HepG2 (cell line): ENCODE measurements around the gene STAT6. TPM values are rescaled to one million over a fixed set of nuclear protein-coding genes. Genes with fewer than 3 reads are reported as not detected.
A peak's percentile ranks its signal among the peaks of the same experiment; 100 is the strongest.

Experiments
- ELF3 ChIP-seq: IDR thresholded peaks from 2 replicates; pipeline ENCODE4 v1.6.1; 2016; ENCODE audit warnings: missing genetic modification reagents, missing compliant biosample characterization
- GFI1 ChIP-seq: sonication (generic); formaldehyde crosslinking; IDR thresholded peaks from 2 replicates; pipeline ENCODE4 v1.5.0; 2020; ENCODE audit warnings: missing genetic modification reagents, mild to moderate bottlenecking, borderline replicate concordance
- GZF1 ChIP-seq: sonication (generic); formaldehyde crosslinking; IDR thresholded peaks from 2 replicates; pipeline ENCODE4 v1.5.1; 2020; ENCODE audit warnings: mild to moderate bottlenecking, missing genetic modification reagents
- MEF2D ChIP-seq: sonication (generic); formaldehyde crosslinking; IDR thresholded peaks from 2 replicates; pipeline ENCODE4 v1.5.1; 2020; ENCODE audit warnings: mild to moderate bottlenecking, missing genetic modification reagents
- PRDM10 ChIP-seq: sonication (generic); formaldehyde crosslinking; IDR thresholded peaks from 2 replicates; pipeline ENCODE4 v1.4.0; 2020; ENCODE audit warnings: low read depth, missing genetic modification reagents
- SOX6 ChIP-seq, 2 experiments: fragments of 450-650 bp in 1 of 2; sonication (generic) in 1 of 2; formaldehyde crosslinking in 1 of 2; IDR thresholded peaks; 2 replicates each; pipeline versions ENCODE4 v1.4.0 to v1.6.1; 2017 to 2020; ENCODE audit warnings: antibody characterized with exemption in 1 of 2, mild to moderate bottlenecking in 1 of 2, missing genetic modification reagents in 1 of 2
- ZNF709 ChIP-seq: sonication (generic); formaldehyde crosslinking; IDR thresholded peaks from 2 replicates; pipeline ENCODE4 v1.5.0; 2020; ENCODE audit warnings: mild to moderate bottlenecking, missing genetic modification reagents
- ZNF788 ChIP-seq: sonication (generic); formaldehyde crosslinking; IDR thresholded peaks from 2 replicates; pipeline ENCODE4 v1.5.0; 2020; ENCODE audit warnings: mild to moderate bottlenecking, missing genetic modification reagents, borderline replicate concordance
- polyA plus RNA-seq, 8 experiments: library from polyadenylated mRNA; depleted of rRNA in 3 of 8; stranded (reverse) in 7 of 8; unstranded in 1 of 8; fragments of >200 nt; fragmentation: Illumina TruSeq in 4 of 8; extraction: Trizol in 4 of 8; gene quantifications; 2 replicates each; pipeline versions ENCODE4 v1.2.1 to v1.2.3, GENCODE V29; 2011 to 2016; ENCODE audit warnings: low read depth in 4 of 8, missing spikeins in 1 of 8, mixed read lengths in 1 of 8; ENCODE audit not compliant: insufficient read depth in 1 of 8
- total RNA-seq, 5 experiments: library from RNA; depleted of rRNA; stranded (reverse); fragments of >200 nt; fragmentation: Illumina TruSeq; extraction: Trizol; gene quantifications; 2 replicates each; pipeline ENCODE4 v1.2.3, GENCODE V29; 2016; ENCODE audit warnings: low read depth in 1 of 5
- TF ChIP-seq, protein P1 (sequence below): IDR thresholded peaks from 2 replicates; pipeline ENCODE4 v1.6.1; 2016; ENCODE audit warnings: missing genetic modification reagents, missing compliant biosample characterization

The STAT6 gene
- total and polyA plus RNA-seq, 2 of the 13 experiments (the other 11 are each of a cell fraction or from before 2014, with no cell fraction given): 28.0 to 62.2 TPM

DNA sequence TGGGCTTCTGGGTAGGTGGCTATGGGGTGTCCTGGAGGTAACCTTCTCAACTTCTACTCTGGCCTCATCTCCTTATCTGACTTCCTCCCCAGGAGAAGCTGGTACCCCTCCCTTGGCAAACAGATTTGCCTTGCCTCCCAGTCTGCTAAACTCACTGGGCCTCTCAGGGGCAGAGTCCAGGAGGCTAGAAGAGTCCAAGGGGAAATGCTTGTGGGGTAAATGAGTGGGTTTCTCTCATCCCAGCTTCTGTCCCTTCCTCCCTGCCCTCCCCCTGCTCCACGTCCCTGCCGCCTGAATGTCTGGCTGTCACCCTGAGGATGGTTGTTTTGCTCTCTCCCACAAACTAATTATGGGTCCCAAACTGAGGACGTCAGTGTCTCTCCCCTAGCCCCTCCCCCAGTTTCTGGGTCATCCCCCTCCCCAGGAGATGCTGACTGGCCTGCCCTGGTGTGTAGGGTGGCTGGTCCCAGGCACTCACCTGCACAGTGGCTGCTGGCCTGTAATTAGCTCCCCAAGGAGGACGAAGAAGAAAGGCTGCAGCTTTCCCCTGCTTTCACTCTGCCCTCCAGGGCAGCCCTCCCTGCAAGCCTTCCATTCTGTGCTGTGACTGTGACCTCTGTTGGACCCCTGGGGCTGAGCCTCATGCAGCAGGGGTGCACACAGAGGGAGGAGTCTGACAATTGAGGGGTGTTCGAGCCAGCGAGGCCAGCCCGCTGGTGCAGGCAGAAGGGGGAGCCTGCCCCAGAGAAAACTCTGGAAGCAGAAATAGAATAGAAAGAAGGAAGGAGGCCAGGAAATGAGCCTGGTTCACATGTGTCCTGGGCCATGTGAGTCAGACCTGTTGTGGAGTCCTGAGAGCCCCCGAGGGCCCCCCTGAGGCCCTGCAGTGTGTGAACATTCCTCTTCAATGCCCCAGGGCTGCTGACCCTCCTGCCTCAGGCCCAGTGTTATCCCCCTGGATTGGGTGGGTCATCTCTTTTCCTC is 36.1 kb upstream of the STAT6 start, which contains the start of gene LRP1-AS (continued):
- TF ChIP-seq, protein P1, sequence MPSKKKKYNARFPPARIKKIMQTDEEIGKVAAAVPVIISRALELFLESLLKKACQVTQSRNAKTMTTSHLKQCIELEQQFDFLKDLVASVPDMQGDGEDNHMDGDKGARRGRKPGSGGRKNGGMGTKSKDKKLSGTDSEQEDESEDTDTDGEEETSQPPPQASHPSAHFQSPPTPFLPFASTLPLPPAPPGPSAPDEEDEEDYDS: peak; percentile 34; the same call in 1 of the 2 replicates
- TF ChIP-seq GZF1 (CRISPR knock-in tag): no peak
- no peak for TF ChIP-seq MEF2D (CRISPR knock-in tag)
- 0 out of 2 replicates have a peak, but pooled peaks have one; percentile 46 for TF ChIP-seq ZNF709 (CRISPR knock-in tag)
- peak; percentile 81 for TF ChIP-seq ELF3 (CRISPR knock-in tag)
- TF ChIP-seq SOX6 (IDR thresholded peaks at IDR 0.05): no peak
- TF ChIP-seq SOX6 (CRISPR knock-in tag; IDR thresholded peaks at IDR 0.05): peak; percentile 84
- peak; percentile 31; the same call in 1 of the 2 replicates for TF ChIP-seq ZNF788 (CRISPR knock-in tag)
- peak; percentile 92 for TF ChIP-seq PRDM10 (CRISPR knock-in tag)
- peak; percentile 75 for TF ChIP-seq GFI1 (CRISPR knock-in tag)
- TF ChIP-seq, all 625 proteins: peak for 96
